Stimulated activated CD4-positive, alpha-beta T cell treated with anti-CD3 and anti-CD28 coated beads, TNF-alpha, amount 100 ng/mL, for 1 hour (primary cell): ENCODE results near the gene WDR73.
"Not testable (repeated sequence)": the region's sequence is repeated elsewhere in the genome, so short reads cannot be mapped to it uniquely, and the experiment has no call there.

Experiments used
- DNase-seq, 3 donors: peaks; one replicate each; pipeline ENCODE4 v3.0.0-alpha.2; 2020; ENCODE audit warnings: low read depth in 3 of 3, low spot score in 1 of 3

The WDR73 gene

GRCh38 chr15:84653910-84654688 lies at the start of gene WDR73:
TSS of gene WDR73 (minus strand) at chr15:84654283. CDS start at chr15:84654274, 9 bp downstream.
- DNase-seq: peak; percentile 88 to 97 (median 94)

DNA sequence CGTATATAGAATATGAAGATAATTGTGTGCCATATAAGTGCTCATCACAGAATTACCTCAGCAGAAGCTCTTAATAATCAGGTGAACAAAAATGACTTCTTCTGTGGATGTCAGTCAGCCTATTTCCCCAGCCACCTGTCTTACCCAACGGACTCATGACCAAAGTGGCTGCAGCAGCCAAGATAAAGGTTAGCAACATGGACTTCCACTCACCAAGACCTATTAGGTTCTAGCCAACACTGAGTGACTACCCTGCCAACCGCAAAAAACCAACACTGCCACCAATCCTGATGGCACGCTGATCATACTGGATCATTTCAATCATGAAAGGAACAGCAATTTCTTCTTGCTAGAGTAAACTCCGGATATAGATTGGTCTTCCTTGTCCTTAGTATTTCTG lies 49.7 kb upstream of the WDR73 start:
- no peak for DNase-seq

DNA sequence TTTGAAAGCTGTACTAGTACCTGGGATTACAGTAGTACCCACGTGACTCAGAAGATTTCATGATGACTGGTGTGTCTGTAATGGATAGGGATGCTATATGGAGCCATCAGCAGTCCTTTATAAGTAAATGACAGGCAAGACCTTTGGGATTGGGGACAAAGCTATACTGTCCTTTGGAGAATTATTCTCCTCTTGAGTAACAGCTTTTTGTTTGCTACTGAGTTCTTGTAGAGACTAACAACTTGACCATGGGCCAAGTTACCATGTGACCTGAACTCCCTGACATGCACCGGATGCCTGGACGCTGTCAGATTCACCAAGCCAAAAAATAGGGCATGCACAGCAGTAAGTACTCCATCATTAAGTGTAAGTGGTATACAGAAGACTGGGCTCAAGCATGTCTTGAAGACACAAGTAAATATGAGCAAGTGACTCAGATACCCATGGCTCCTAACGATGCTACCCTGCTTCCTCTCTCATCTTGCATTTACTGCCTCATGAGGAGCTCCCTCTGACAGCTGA lies 48.9 kb upstream of the WDR73 start:
- DNase-seq: no peak

DNA sequence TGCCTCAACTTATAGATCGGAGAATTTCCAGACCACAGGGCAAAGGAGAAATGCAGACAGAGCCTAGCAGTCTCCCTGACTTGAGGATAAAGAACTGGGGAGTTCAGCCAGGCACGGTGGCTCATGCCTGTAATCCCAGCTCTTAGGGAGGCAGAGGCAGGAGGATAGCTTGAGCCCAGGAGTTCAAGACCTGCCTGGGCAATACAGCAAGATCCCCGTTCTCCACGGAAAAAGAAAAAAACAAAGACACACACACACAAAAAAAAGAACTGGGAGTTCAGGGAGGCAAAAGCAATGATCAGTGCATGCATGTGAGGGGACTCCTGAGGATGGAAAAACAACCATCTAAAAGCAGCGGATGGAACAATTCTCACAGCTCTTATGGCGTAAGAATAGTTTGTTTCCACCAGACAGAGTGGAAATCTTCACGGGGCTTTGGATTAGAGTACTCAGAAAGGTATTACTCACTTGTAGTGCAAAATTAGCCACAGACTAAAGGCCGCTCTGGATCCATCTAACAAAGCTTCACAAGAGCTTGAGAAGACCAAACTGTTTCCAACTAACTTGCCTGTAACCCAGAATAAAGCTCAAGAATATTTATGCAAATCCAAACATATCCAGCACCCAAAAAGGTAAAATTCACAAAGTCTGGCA lies 45.6 kb upstream of the WDR73 start:
- no peak for DNase-seq

GRCh38 chr15:84697236-84697990 lies 43.3 kb upstream of the WDR73 start:
- DNase-seq: no peak

DNA sequence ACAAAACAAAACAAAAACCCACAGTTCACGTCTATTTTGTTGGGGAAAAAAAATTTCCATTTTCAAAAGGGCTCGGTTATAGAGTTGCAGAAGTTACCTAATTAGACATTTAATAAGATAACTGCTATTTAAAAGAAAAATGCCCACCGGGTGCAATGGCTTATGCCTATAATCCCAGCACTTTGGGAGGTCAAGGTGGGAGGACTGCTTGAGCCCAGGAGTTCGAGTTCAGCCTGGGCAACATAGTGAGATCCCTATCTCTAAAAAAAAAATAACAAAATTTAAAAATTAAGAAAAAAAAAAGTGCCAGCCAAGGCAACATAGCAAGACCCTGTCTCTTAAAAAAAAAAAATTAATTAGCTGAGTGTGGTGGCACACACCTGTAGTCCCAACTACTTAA lies 42.7 kb upstream of the WDR73 start:
- DNase-seq: no peak

DNA sequence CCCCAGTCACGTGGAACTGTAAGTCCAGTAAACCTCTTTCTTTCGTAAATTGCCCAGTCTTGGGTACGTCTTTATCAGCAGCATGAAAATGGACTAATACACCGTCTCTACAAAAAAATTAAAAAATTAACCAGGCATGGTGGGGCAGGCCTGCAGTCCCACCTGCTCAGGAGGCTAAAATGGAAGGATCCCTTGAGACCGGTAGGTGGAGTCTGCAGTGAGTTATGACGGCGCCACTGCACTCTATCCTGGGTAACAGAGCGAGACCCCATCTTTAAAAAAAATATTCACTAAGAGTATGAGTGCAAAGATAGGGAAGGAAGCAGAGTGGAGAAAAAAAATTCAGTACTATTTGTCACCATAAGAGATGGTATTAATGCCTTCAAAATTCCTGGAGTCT lies 36.3 kb upstream of the WDR73 start:
- no peak for DNase-seq

GRCh38 chr15:84689858-84690257 lies 35.8 kb upstream of the WDR73 start:
- DNase-seq: no peak

- not testable (repeated sequence) for DNase-seq
Measured at GRCh38 chr15:84686446-84686845, 32.4 kb upstream of the WDR73 start.

DNA sequence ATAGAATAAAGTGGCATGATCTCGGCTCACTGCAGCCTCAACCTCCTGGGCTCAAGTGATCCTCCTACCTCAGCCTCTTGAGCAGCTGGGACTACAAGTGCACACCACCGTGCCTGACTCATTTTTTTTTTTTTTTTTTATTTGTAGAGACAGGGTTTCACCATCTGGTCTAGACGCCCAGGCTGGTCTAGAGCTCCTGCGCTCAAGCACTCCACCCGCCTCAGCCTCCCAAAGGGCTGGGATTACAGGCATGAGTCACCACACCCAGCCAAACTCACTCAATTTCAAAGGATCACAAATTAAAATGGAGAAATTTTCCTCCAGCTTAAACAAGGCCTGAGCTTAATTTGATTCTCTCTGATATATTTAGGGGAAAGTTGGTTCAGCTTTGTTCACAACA lies 31.2 kb upstream of the WDR73 start:
- no peak for DNase-seq

DNA sequence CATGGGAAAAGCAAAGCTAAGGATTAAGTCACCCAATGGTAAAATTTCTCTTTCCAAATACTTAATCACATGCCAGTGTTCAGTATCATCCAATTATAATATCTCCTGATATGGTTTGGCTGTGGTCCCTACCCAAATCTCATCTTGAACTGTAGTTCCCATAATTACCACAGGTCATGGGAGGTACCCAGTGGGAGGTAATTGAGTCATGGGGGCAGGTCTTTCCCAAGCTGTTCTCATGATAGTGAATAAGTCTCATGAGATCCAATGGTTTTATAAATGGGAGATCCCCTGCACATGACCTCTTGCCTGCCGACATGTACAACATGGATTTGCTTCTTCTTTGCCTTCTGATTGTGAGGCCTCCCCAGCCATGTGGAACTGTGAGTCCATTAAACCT lies 30.0 kb upstream of the WDR73 start:
- no peak for DNase-seq

DNA sequence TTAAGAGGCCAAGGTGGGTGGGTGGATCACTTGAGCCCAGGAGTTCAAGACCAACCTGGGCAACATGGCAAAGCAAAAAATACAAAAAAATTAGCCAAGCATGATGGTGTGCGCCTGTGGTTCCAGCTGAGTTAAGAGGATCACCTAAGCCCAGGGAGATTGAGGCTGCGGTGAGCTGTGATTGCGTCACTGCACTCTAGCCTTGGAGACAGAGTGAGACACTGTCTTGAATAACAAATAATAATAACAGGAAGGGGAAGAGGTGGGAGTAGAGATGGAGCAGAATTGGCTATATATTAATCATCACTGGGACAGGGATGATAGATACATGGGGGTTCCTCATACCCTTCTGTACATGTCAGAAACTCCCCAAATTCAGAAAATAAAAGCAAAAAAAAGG lies 27.7 kb upstream of the WDR73 start:
- no peak for DNase-seq

GRCh38 chr15:84671211-84671610 lies 17.1 kb upstream of the WDR73 start:
- DNase-seq: no peak

DNA sequence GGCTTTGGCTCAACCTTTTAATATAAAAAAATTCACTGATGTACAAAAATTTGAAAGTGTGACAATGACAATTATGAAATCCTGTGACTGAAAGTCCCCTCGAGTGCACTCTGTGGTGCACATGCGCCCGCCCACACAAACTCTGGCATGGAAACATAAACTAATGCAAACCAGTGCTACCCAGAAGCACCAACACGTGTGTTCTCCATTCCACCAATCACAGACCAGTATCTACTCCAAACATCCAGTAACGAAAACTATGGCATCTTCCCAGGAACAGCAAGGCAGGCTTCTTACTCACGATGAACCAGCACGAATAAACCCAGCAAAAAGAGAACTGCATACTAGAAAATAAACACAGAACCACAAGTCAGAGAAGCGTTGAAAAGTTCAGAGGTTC lies 15.6 kb upstream of the WDR73 start:
- DNase-seq: no peak

GRCh38 chr15:84668221-84668982 lies 14.3 kb upstream of the WDR73 start:
- DNase-seq: no peak

DNA sequence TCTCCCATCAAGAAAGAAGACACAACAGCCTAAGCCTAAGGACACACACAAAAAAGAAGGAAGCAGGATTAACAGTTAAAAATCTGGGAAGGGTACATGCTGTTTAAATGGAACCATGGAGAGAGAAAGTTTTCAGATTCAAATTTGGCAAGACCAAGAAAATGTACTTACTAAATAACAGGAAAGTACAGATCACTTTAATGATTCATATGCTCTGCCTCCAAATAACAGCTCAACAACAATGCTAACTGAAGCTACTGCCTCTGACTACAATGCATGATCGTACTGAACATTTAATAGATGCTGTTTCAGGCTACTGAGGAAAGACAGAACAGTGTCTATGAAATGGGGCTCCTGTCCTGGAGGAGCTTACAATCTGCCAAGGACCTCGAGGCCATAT lies 12.3 kb upstream of the WDR73 start:
- DNase-seq: no peak

- no peak for DNase-seq
Measured at GRCh38 chr15:84661001-84661400, 6.9 kb upstream of the WDR73 start.

GRCh38 chr15:84659904-84660781 lies 6.1 kb upstream of the WDR73 start:
- DNase-seq: no peak

- DNase-seq: no peak
Measured at GRCh38 chr15:84658788-84659411, 4.8 kb upstream of the WDR73 start.
